ENCODE results near the gene HSD3B7. TPM values are rescaled to one million over a fixed set of nuclear protein-coding genes. Genes with fewer than 3 reads are reported as not detected.

Gene HSD3B7
- total and polyA plus RNA-seq, 8 donors: 2.9 to 52.7 (median 10.3) TPM

DNA sequence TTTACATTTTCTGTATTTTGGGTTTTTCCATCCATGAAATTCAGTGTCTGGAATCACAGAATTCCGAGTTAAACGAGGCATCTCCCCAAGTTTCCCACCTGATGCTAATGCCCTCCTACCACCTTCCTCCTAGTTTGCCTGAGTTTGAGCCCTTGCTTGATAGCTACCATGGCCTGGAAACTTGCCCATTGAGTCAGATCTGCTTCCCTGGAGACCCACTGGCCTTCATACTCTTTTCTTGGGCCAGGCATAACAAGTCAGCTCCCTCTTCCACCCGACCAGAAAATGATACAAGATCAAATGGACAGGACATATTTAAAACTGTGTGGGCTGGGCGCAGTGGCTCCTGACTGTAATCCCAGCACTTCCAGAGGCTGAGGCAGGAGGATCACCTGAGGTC lies 17.2 kb upstream of the HSD3B7 start:
- no peak overlapping the region for H3K27ac ChIP-seq
- H3K4me1 ChIP-seq: no peaks in the 10 kb centered on the region
- no peak for TF ChIP-seq EP300 (IDR thresholded peaks at IDR 0.05)
- TF ChIP-seq POLR2A (IDR thresholded peaks at IDR 0.05): no peak
- no peak for TF ChIP-seq CTCF (IDR thresholded peaks at IDR 0.05)
- no peak for TF ChIP-seq POLR2AphosphoS5 (IDR thresholded peaks at IDR 0.05)
- H3K36me3 ChIP-seq: peaks cover 98 to 100% (median 100%) of the 10 kb centered on the region in 4 donors
- no peaks in the 10 kb centered on the region for H3K27me3 ChIP-seq
- no peak for DNase-seq
- intact Hi-C loops (cut with DNase I; ENCODE audit: low total_unique reads): no loop called here
- H3K4me3 ChIP-seq: no peak overlapping the region
- WGBS, 5 donors: 87 to 94% (median 89%) methylated on average over 4 of the region's 4 CpGs
- no peaks in the 10 kb centered on the region for H3K9me3 ChIP-seq

- H3K36me3 ChIP-seq: peaks cover 98 to 100% (median 100%) of the 10 kb centered on the region in 4 donors
- intact Hi-C loops (cut with DNase I; ENCODE audit: low total_unique reads): no loop called here
- no peaks in the 10 kb centered on the region for H3K9me3 ChIP-seq
- 91 to 97% (median 97%) methylated on average over 19 of the region's 19 CpGs for WGBS, 5 donors
- DNase-seq: no peak
- no peaks in the 10 kb centered on the region for H3K27me3 ChIP-seq
- TF ChIP-seq CTCF (IDR thresholded peaks at IDR 0.05) (no peak), POLR2AphosphoS5 (IDR thresholded peaks at IDR 0.05) (no peak), EP300 (IDR thresholded peaks at IDR 0.05) (no peak), POLR2A (IDR thresholded peaks at IDR 0.05) (no peak)
- H3K4me1 ChIP-seq: no peaks in the 10 kb centered on the region
- no peak overlapping the region for H3K4me3 ChIP-seq
- H3K27ac ChIP-seq: no peak overlapping the region
These were observed 15.7 kb upstream of the HSD3B7 start for GRCh38 chr16:30969246-30969842.

- H3K27ac ChIP-seq: no peak overlapping the region
- H3K4me3 ChIP-seq: no peak overlapping the region
- H3K27me3 ChIP-seq: no peaks in the 10 kb centered on the region
- no peaks in the 10 kb centered on the region for H3K4me1 ChIP-seq
- DNase-seq: no peak
- peaks cover 91 to 100% (median 100%) of the 10 kb centered on the region in 4 donors for H3K36me3 ChIP-seq
- TF ChIP-seq POLR2AphosphoS5 (IDR thresholded peaks at IDR 0.05) (no peak), EP300 (IDR thresholded peaks at IDR 0.05) (no peak), CTCF (IDR thresholded peaks at IDR 0.05) (no peak), POLR2A (IDR thresholded peaks at IDR 0.05) (no peak)
- WGBS, 5 donors: 93 to 97% (median 96%) methylated on average over 14 of the region's 14 CpGs
- intact Hi-C loops (cut with DNase I; ENCODE audit: low total_unique reads): no loop called here
- no peaks in the 10 kb centered on the region for H3K9me3 ChIP-seq
These were observed 13.7 kb upstream of the HSD3B7 start for GRCh38 chr16:30971298-30971697.

DNA sequence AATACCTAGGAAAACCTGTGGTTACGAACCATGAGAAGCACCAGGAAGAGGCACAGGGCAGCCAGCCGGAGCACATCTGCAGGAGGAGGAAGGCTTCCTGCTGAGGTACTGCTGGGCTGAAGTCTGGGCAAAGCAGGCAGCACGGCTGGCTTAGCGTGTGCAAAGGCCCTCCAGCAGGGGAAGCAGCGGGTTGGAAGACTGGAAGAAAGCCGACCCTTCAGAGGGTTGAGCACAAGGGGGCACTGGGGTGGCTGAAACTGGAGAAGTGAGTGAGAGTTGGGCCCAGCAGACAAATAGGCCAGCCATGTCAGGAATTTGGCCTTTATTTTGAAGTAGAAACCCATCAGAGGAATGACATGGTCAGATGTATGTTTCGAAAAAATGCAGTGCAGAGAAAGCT lies 12.1 kb upstream of the HSD3B7 start:
- no peak for DNase-seq
- peaks cover 89 to 100% (median 100%) of the 10 kb centered on the region in 4 donors for H3K36me3 ChIP-seq
- H3K4me3 ChIP-seq: no peak overlapping the region
- intact Hi-C loops (cut with DNase I; ENCODE audit: low total_unique reads): no loop called here
- WGBS, 5 donors: 82 to 88% (median 85%) methylated on average over 7 of the region's 7 CpGs
- no peaks in the 10 kb centered on the region for H3K9me3 ChIP-seq
- H3K4me1 ChIP-seq: no peaks in the 10 kb centered on the region
- TF ChIP-seq EP300 (IDR thresholded peaks at IDR 0.05) (no peak), CTCF (IDR thresholded peaks at IDR 0.05) (no peak), POLR2A (IDR thresholded peaks at IDR 0.05) (no peak), POLR2AphosphoS5 (IDR thresholded peaks at IDR 0.05) (no peak)
- H3K27me3 ChIP-seq: no peaks in the 10 kb centered on the region
- no peak overlapping the region for H3K27ac ChIP-seq
